Endometrium (tissue), 2 donors: ENCODE results near the gene KBTBD7.
"Not testable (repeated sequence)": the region's sequence is repeated elsewhere in the genome, so short reads cannot be mapped to it uniquely, and the experiment has no call there.

Source experiments
- FAIRE-seq: peaks from 2 replicates; lab custom pipeline; 2012; peaks lifted over from hg19 to GRCh38; lab: Jason Lieb, UNC
- donor health status: control.
- donor health status: control.

The KBTBD7 gene

GRCh38 chr13:41196011-41196410 lies 1.6 kb upstream of the KBTBD7 start:
- FAIRE-seq: no peak

- no peak for FAIRE-seq
Observed at GRCh38 chr13:41193469-41193868, 900 bp downstream of the KBTBD7 start.

DNA sequence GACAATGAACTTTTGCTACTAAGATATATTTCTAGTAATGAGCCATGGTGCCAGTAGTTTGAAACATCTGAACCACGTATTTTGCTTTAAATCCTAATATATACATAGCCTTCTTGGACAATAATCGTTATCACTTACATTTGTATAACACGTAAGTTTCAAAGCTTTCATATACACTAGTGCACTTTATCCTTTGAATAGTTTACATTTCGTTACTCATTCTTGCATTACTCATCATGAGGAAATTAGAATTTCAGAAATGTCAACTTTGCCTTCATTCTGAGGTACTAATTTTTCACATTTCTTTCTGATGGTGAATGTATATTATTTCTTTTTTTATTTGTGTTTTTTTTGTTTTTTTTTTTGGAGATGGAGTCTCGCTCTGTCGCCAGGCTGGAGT lies 5.8 kb downstream of the KBTBD7 start:
- FAIRE-seq: no peak

- FAIRE-seq: no peak
Observed at GRCh38 chr13:41186481-41186880, 7.9 kb downstream of the KBTBD7 start.

DNA sequence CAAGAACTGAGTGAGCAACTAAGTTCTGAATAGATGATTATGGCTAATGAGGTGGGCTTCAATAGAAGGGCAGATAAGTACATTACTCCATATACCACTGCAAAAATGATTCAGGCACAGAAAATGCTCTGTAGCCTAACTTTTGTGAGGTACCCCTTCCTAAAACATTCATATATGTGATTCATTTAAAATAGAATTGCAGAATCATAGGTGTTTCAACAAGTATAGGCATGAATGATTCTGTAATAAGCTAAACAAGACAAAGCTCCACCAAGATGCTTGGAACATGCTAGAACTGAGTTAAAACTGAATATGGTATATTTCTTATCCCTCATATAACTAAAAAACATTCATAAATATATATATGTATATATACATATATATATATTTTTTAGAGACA lies 12.1 kb downstream of the KBTBD7 start:
- FAIRE-seq: no peak

- FAIRE-seq: no peak
Observed at GRCh38 chr13:41179593-41180250, 14.6 kb downstream of the KBTBD7 start.

DNA sequence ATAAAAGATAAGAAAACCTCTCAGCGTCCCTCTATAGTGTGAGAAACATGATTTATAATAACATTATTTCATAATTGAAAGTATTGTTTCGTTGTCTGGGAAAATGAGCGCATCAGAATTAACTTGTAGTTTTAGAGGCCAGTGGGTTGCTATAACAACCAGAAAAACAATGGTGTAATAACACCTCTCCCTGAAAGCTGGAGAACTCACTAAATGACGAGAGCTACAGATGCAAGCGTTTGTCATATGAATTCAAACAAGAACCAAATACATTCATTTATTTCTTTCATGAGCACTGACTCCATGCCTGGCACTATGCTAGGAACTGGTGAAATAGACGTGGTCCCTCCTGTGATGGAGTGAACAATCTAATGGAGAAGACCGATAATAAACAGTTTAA lies 16.3 kb downstream of the KBTBD7 start:
- no peak for FAIRE-seq

- FAIRE-seq: no peak
Observed at GRCh38 chr13:41177616-41178015, 16.8 kb downstream of the KBTBD7 start.

DNA sequence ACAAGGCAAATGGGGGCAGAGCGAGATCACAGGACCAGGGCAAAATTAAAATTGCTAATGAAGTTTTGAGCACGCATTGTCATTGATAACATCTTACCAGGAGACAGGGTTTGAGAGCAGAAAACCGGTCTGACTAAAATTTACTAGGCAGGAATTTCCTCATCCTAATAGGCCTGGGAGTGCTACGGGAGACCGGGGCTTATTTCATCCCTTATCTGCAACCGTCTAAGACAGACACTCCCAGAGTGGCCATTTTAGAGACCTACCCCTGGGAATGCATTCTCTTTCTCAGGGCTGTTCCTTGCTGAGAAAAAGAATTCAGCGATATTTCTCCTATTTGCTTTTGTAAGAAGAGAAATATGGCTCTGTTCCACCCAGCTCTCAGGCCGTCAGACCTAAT lies 18.8 kb downstream of the KBTBD7 start:
- not testable (repeated sequence) for FAIRE-seq

- FAIRE-seq: no peak
Observed at GRCh38 chr13:41162151-41162550, 32.2 kb downstream of the KBTBD7 start.

DNA sequence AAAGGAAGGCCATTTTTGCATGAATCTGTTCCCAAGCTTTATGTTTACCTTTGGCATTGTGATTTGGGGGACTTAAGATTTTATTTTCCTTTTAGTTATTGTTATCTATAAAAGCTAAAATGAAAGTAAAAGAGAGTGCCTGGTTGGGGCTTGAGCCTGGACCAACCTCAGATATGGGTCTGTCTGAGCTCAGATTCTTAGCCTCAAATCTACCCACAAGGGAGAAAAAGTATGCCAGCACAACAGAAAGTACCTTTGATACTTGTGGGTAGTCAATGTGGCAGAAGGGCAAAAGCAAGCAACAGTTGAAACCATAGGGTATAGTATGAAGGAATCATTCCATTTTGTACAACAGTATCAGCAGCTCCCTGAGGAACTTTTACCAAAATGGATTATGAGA lies 35.2 kb downstream of the KBTBD7 start:
- no peak for FAIRE-seq

- FAIRE-seq: no peak
Observed at GRCh38 chr13:41157048-41157717, 37.2 kb downstream of the KBTBD7 start.

- no peak for FAIRE-seq
Observed at GRCh38 chr13:41156620-41157019, 37.7 kb downstream of the KBTBD7 start.

GRCh38 chr13:41154042-41154441 lies 40.3 kb downstream of the KBTBD7 start:
- FAIRE-seq: no peak

GRCh38 chr13:41152005-41152404 lies 42.4 kb downstream of the KBTBD7 start:
- no peak for FAIRE-seq

DNA sequence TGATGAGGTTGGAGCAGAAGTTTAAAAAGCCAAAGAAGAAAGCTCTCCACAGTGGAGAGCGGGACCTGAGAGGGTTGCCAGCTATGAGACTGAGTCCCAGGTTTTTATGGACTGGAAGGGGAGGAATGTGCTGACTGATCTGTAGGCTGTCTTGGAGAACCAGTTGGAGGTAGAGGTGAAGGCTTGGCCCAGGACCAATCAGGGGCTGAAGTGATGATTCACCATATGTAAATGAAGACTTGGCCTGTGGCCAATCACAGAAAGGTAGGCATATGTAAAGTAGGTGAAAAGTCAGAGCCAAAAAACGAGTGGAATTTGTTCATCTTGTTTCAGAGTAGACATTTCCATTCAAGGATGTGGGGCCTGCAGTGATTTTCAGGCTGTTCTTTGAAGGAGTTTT lies 44.3 kb downstream of the KBTBD7 start:
- FAIRE-seq: no peak

- FAIRE-seq: no peak
Observed at GRCh38 chr13:41148419-41149283, 45.7 kb downstream of the KBTBD7 start.

DNA sequence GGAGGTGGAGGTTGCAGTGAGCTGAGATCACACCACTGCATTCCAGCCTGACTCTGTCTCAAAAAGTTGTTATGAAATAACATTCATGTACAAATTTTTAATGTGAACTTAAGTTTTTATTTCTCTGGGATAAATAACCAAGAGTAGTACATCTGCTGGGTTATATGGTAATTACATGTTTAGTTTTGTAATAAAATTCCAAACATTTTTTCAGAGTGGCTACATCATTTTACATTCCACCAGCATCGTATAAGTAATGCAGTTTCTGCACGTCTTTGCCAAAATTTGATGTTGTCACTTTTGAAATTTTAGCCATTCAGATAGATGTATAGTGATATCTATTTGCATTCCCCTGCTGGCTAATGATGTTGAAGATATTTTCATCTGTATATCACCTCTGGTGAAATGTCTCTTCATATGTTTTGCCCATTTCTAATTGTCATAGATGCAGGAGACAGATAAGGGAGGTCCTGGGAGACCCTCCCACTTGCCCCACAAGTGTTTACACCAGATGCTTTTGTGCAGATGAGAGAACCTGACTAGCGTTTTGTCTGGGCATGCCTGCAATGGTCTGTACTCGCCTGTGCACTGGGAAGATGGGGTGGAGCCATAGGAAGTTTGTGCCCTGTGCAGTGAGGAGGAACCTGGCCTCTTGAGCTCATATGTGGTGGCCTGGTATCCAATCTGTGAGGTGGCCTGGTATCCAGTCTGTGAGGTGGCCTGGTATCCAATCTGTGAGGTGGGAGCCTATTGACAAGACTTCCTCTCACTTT lies 49.0 kb downstream of the KBTBD7 start:
- FAIRE-seq: no peak

DNA sequence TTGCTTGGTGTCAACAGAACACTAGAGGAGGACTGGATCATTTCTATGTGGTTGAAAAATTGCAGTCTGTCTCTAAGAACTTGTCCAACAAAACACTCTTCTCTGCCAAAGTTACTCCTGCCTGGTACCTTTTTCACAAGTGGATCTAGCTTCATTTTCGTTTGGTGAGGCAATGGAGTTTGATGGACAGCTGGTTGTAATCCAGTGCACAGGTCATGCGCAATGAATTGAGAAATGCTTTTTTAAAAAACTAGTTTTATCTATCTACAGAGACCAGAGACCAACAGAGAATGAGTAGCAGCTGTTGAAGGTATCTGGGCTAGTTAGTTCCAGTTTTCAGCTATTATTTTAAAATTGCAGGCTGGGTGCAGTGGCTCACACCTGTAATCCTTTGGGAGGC lies 49.8 kb downstream of the KBTBD7 start:
- FAIRE-seq: no peak
